Nephron (organoid): ENCODE results near the gene PLEKHG1.
A peak's percentile ranks its signal among the peaks of the same experiment; 100 is the strongest.

Experiments
- H3K27ac Mint-ChIP-seq, 3 experiments: 2 replicates each; pipeline ENCODE4 v1.8.0; 2020; ENCODE audit warnings: mixed read lengths in 3 of 3, mild to moderate bottlenecking in 2 of 3, moderate library complexity in 1 of 3
- H3K27me3 Mint-ChIP-seq: 2 replicates; pipeline ENCODE4 v1.8.0; 2021; ENCODE audit warnings: low read depth, mild to moderate bottlenecking, moderate library complexity, mixed read lengths
- H3K36me3 Mint-ChIP-seq: 2 replicates; pipeline ENCODE4 v1.8.0; 2020; ENCODE audit warnings: low read depth, mixed read lengths
- H3K4me1 Mint-ChIP-seq: 2 replicates; pipeline ENCODE4 v1.8.0; 2020; ENCODE audit warnings: mixed read lengths
- H3K4me3 Mint-ChIP-seq, 3 experiments: 2 replicates each; pipeline ENCODE4 v1.8.0; 2020; ENCODE audit warnings: mild to moderate bottlenecking in 3 of 3, mixed read lengths in 3 of 3, moderate library complexity in 2 of 3
- H3K9me3 Mint-ChIP-seq: 2 replicates; pipeline ENCODE4 v1.8.0; 2020; ENCODE audit warnings: mixed read lengths
- TF ChIP-seq, protein P1 (sequence below), 3 experiments: fragments of 200-600 bp; sonication (generic); IDR thresholded peaks; one replicate each; pipeline ENCODE4 v1.5.0; 2021; ENCODE audit warnings: antibody characterized with exemption in 3 of 3; ENCODE audit not compliant: unreplicated experiment in 3 of 3

PLEKHG1 gene

DNA sequence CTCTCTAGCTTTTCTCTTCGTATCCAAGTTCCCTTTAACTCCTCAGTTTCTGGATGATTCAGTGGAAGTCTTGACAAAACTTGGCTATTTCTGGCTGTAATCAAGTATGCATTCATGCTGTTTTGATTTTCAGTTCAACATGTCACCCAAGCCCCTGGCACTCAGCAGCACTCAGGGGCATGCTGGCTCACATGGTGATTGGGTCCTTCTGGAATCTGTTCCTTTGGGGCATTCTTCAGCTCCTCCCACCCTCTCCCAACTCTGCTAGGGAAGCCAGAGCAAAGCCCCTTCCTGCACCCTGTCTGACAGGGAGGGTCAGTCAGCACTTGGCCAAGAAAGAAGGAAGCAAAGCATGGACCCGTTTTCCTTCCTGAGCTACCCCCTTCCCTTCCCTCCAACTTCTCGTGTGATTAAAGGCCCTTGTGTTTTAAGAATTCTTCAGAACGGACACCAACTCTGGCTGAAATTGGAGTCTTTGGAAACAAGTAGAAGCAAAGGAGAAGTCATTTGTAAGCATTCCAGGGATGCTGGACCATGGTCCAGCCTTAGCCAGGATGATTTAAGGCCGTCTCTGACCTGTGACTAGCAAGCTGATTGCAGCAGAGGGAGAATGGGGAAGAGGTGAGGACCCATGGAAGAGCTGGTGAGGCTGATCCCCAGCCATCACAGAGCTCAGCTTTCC, 7.1 kb downstream of the PLEKHG1 start:
- peak overlapping the region; percentile 33 to 52 (median 46) for H3K4me3 Mint-ChIP-seq
- H3K27me3 Mint-ChIP-seq = peaks cover under 1% of the 10 kb centered on the region
- no peaks in the 10 kb centered on the region for H3K9me3 Mint-ChIP-seq
- H3K27ac Mint-ChIP-seq = peak overlapping the region; percentile 88 to 94 (median 90)
- H3K4me1 Mint-ChIP-seq = peaks cover 60% of the 10 kb centered on the region
- TF ChIP-seq, protein P1, sequence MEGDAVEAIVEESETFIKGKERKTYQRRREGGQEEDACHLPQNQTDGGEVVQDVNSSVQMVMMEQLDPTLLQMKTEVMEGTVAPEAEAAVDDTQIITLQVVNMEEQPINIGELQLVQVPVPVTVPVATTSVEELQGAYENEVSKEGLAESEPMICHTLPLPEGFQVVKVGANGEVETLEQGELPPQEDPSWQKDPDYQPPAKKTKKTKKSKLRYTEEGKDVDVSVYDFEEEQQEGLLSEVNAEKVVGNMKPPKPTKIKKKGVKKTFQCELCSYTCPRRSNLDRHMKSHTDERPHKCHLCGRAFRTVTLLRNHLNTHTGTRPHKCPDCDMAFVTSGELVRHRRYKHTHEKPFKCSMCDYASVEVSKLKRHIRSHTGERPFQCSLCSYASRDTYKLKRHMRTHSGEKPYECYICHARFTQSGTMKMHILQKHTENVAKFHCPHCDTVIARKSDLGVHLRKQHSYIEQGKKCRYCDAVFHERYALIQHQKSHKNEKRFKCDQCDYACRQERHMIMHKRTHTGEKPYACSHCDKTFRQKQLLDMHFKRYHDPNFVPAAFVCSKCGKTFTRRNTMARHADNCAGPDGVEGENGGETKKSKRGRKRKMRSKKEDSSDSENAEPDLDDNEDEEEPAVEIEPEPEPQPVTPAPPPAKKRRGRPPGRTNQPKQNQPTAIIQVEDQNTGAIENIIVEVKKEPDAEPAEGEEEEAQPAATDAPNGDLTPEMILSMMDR (IDR thresholded peaks at IDR 0.05; ENCODE audit: unreplicated experiment in 3 of 3) = no peak
- peaks cover 9% of the 10 kb centered on the region for H3K36me3 Mint-ChIP-seq

DNA sequence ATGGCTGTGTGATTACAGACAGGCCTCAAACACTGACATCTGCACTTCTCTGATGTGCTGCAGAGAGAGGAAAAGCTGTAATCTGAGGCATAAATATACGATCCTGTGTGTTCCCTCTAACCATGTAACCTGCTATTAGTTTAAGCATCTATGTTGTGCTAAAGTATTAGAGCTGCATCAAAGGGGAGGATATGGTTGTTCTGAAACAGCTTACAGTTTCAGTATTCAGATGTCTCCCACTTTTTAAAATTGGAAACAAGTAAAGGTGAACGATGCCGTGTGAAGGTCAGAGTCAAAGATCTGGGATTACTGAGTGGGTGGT, 7.6 kb downstream of the PLEKHG1 start:
- Mint-ChIP-seq H3K4me1 (peaks cover 55% of the 10 kb centered on the region), H3K36me3 (peaks cover 9% of the 10 kb centered on the region), H3K9me3 (no peaks in the 10 kb centered on the region), H3K27ac (peak overlapping the region; percentile 88 to 94 (median 90)), H3K27me3 (no peaks in the 10 kb centered on the region), H3K4me3 (peak overlapping the region; percentile 33 to 52 (median 46))
- TF ChIP-seq, protein P1 (IDR thresholded peaks at IDR 0.05; ENCODE audit: unreplicated experiment in 3 of 3) = no peak

DNA sequence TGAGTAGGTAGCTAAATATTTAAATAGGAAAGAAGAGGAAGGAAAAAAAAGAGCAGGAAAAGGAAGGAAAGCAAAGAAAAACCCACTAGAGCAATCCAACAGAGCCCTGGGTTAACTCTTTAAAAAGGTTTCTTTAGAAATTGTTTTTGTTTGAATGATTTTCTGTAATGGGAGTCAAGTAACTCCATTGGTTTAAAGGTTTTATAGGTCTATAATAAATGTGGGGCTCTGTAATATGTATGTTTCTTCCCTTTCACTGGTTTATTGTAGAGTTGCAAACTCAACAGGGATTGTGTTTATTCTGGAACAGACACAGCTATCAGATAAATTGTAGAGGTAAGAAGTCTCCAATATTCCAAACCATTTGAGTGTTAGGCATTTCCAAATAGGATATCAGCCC, 10.9 kb downstream of the PLEKHG1 start:
- H3K4me1 Mint-ChIP-seq = peaks cover 43% of the 10 kb centered on the region
- TF ChIP-seq, protein P1 (IDR thresholded peaks at IDR 0.05; ENCODE audit: unreplicated experiment in 3 of 3) = no peak
- H3K27me3 Mint-ChIP-seq = no peaks in the 10 kb centered on the region
- no peak overlapping the region for H3K27ac Mint-ChIP-seq
- no peaks in the 10 kb centered on the region for H3K9me3 Mint-ChIP-seq
- H3K4me3 Mint-ChIP-seq = no peak overlapping the region
- H3K36me3 Mint-ChIP-seq = peaks cover 18% of the 10 kb centered on the region

DNA sequence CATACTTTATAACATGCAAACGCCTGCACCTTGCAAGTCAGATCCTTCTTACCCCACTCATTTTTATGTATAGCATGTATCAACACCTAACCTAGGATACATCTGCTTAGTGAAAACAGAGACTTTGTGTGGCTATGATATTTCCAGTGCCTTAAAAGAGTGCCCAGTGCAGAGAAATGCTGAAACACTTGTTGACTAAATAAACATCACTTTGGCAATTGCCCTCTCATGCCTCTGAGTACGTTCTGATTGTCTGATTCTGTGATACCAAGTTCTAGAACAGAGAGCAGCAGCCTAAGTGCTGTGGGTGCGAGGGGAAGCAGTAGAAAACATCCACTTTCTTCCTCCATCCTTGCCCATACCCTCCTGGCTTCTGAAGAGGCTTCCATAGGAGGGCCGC, 13.6 kb downstream of the PLEKHG1 start:
- TF ChIP-seq, protein P1 (IDR thresholded peaks at IDR 0.05; ENCODE audit: unreplicated experiment in 3 of 3) = no peak
- peak overlapping the region; percentile 11 to 63 (median 59) for H3K27ac Mint-ChIP-seq
- no peak overlapping the region for H3K4me3 Mint-ChIP-seq
- H3K36me3 Mint-ChIP-seq = peaks cover 14% of the 10 kb centered on the region
- no peaks in the 10 kb centered on the region for H3K9me3 Mint-ChIP-seq
- peaks cover 33% of the 10 kb centered on the region for H3K4me1 Mint-ChIP-seq
- H3K27me3 Mint-ChIP-seq = no peaks in the 10 kb centered on the region

DNA sequence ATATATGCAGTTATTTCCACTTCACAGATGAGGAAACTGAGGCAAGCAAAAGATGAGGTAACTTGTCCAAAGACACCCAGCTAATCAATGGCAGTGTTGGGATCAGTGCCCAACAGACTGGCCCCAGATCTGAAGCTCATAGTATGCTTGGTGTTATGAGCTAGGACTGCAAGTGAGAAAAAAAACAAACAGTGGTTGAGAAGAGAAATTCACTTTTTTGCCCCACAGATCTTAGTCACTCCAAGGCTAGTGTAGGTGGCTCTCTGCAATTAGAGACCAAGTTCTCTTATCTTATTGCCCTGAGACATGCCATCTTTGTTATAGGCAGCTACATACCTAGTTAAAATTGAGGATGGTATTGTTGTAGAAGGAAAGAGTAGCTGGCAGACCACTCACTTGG, 16.3 kb downstream of the PLEKHG1 start:
- TF ChIP-seq, protein P1 (IDR thresholded peaks at IDR 0.05; ENCODE audit: unreplicated experiment in 3 of 3) = no peak
- H3K27me3 Mint-ChIP-seq = no peaks in the 10 kb centered on the region
- H3K27ac Mint-ChIP-seq = peak overlapping the region in 2 of 3 experiments; percentile 39 to 67
- H3K4me1 Mint-ChIP-seq = peaks cover 36% of the 10 kb centered on the region
- no peaks in the 10 kb centered on the region for H3K9me3 Mint-ChIP-seq
- peaks cover 12% of the 10 kb centered on the region for H3K36me3 Mint-ChIP-seq
- no peak overlapping the region for H3K4me3 Mint-ChIP-seq

DNA sequence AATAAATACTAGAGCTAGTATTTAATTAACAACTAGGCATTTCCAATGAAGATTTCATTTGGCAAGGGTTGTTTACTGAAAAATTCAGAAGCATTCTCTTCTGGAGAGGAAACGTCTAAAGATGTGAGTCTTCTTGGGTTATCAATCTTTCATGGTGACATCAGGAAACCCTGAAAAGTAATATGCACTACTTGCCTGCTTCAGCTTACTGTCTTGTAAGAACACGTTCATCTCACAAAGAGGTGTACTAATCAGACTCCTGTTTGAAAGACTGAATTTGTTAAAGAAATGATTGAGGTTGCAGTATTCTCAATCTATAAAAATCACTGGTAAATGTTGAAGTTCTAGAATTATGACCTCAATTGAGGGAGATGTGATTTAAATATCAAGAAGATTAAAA, 16.9 kb downstream of the PLEKHG1 start:
- peak overlapping the region in 2 of 3 experiments; percentile 70 to 89 for H3K27ac Mint-ChIP-seq
- peaks cover 12% of the 10 kb centered on the region for H3K36me3 Mint-ChIP-seq
- peaks cover 37% of the 10 kb centered on the region for H3K4me1 Mint-ChIP-seq
- no peaks in the 10 kb centered on the region for H3K9me3 Mint-ChIP-seq
- TF ChIP-seq, protein P1 (IDR thresholded peaks at IDR 0.05; ENCODE audit: unreplicated experiment in 3 of 3) = no peak
- no peak overlapping the region for H3K4me3 Mint-ChIP-seq
- H3K27me3 Mint-ChIP-seq = no peaks in the 10 kb centered on the region
